ENCODE results near the gene NBAS.

Gene NBAS

DNA sequence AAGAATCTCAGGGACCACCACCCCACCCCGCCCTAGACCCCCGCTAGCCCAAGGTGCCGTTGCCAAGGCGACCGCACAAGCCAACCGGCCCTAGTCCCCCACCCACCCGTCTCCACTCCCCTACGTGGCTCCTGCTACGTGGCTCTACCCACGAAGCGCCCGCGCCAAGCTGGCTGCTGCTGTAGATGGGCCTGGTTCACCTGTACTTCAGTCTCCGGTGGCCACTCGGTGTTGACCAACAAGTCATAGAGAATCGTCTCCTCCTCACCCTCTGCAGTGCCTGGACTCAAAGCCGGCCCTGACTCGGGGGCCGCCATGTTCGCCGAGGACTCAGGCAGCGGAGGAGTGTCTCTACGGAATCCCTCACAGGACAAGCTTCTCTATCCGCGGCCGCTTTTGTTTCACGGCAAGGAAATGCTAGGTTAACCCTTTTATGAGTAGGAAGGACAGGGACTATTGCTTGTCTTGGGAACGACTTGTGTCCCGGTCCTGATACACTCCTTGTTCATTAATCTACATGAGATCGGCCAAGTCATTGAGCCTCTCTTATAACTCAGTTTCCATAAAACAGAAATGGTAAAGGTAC, at the start of gene NBAS:
Gene NBAS (minus strand): TSS at position 347 of the 586 bp plus-strand sequence. CDS start 30 bp downstream, at position 317.
- DNase-seq: peak; percentile 100

DNA sequence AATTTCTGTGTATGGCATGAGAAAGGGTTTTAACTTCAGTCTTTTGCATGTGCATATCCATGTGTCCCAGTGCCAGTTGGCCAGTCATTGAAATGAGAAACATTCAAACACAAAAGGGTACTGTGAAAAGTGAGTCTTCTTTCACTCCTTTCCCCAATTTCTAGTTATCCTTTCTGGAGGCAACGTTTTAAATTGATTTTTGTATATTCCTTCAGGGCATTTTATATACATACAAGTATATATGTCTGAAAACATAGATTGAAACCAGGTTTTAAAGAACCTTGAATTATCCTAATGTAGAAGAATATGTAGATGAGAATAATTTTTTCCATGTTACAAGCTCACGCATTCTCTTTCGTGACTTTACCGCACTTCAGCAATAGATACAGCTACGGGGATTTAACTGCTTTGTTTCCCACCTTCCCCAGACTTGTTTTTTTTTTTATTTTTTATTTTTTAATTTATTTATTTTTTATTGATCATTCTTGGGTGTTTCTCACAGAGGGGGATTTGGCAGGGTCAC, 49.4 kb upstream of the NBAS start:
- no peak for DNase-seq

DNA sequence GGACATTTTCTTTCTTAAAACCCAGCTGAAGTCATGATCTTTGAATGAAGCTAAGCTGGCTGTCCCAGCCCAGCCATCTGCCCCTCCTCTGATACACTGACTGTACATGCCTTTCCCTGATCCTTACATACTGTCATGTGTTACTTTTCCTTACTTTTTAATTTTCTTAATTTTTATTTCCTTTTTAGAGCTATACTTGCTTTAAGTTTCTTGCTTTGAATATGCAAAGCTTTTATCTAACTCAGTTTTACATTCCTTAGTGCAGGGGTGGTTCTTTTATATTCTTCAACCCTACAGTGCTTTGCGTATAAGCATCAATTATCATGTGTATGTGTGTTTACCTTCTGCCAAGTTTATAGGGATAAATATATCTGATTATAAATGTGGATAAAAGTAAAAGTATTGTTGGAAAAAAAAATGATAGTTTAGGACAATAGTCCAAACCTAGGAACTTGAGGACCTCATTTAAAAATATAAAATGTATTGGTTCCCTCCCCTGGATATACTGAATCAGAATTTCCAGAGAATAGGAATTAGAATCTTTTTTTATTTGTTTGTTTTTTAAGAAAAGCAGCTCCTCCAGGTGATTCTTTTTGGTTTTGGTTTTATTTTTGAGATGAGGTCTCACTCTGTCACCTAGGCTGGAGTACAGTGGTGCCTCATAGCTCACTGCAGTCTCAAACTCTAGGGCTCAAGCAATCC, 48.4 kb upstream of the NBAS start:
- no peak for DNase-seq

DNA sequence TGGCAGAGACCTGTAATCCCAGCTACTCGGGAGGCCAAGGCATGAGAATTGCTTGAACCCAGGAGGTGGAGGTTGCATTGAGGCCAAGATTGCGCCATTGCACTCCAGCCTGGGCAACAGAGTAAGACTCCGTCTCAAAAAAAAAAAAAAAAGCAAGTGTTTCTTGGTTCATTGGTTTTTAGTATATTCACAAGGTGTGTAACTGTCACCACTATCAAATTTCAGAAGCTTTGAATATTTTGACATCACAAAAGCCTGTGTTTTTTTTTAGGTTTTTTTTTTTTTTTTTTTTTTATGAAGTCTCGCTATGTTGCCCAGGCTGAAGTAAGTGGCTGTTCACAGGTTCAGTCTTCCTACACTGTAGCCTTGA, 47.2 kb upstream of the NBAS start:
- peak; percentile 99 to 100 for DNase-seq

DNA sequence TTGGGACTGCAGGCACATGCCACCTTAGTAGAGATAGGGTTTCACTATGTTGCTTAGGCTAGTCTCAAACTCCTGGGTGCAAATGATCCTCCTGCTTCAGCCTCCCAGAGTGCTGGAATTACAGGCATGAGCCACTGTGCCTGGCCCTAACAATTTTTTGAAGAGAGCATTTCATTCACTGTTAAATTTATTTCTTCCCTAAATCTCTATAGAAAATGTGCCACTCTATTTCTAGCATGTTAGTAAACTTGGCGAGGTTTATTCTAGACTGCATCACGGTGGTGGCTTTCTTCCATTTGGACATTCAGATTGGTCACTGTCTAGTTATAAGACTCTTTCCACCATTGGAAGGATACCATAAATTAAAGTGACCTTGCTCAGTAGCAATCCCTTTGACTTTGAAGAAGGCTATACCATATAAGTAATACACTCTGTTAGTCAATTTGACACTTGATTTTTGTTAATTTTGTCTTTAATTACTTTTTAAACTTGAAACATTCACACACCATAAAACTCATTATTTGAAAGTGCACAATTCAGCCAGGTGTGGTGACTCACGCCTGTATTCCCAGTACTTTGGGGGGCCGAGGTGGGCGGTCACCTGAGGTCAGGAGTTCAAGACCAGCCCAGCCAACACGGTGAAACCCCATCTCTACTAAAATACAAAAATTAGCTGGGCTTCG, 46.7 kb upstream of the NBAS start:
- DNase-seq: no peak

DNA sequence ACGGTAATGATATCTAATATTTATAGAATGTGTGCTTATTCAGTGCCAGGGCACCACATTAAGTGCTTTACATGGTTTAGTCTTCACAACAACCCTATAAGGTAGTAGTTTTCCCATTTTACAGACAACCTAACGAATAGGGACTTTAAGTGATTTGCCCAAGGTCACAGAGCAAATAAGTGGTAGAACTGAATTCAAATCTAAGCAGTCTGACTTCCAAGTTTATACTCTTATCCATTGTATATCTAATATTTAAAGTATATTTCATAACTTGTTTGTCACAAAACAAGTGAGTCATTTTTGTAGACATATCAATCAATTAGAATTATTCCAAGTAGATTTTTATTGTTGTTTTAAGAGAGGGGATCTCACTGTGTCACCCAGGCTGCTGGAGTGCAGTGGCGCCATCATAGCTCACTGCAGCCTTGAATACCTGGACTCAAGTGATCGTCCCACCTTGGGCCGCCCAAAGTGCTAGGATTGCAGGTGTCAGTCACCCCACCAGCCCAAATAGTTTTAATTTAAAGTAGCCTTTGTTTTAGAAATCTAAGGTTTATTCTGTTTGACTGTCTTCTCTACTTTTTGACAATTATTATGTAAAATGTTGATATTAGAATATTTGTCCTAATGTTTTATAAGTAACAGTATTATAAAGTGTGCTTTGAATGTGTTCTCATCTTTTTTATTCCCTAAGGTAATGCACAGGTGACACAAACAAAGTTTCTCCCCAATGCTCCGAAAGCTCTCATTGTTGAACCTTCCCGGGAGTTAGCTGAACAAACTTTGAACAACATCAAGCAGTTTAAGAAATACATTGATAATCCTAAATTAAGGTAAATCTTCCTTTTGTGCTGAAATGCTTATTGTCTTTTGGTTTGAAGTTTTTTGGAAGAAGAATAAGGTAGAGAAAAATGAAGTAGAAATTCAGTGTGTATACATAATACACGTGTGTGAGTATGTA, 45.6 kb upstream of the NBAS start:
- no peak for DNase-seq

DNA sequence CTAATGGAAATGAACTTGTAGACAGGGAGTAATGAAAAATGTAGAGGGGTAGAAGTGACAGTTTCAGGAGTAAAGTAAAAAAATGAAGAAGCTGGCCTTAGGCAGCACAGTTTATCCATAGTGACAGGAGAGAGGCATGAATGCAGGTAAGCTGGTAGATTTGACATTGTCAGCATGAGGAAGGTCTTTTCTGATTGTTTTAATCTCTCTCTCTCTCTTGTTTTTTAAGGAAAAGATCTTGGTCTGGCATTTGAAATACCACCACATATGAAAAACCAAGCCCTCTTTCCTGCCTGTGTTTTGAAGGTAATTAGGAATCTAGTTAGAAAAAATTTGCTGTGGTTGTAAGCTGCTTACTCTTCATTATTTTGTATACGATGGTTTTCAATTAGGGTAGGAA, 44.6 kb upstream of the NBAS start:
- no peak for DNase-seq

DNA sequence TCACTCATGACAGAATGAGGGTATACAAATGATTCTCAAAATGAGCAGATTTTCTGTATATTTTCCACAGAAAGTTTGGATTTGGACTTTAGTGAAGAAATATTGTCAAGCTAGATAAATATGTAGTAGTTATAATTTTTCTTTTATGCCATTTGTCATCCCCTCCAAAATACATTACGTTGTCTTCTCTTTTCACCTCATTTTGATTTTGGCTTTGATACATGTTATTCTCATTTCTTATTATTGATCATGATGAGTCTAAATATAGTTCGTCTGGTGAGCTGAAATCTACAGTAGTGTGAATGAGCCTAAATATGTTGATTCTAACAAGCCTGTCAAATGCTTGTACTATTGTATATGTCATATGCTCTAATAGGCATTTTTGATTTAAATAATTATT, 42.8 kb upstream of the NBAS start:
- no peak for DNase-seq

DNA sequence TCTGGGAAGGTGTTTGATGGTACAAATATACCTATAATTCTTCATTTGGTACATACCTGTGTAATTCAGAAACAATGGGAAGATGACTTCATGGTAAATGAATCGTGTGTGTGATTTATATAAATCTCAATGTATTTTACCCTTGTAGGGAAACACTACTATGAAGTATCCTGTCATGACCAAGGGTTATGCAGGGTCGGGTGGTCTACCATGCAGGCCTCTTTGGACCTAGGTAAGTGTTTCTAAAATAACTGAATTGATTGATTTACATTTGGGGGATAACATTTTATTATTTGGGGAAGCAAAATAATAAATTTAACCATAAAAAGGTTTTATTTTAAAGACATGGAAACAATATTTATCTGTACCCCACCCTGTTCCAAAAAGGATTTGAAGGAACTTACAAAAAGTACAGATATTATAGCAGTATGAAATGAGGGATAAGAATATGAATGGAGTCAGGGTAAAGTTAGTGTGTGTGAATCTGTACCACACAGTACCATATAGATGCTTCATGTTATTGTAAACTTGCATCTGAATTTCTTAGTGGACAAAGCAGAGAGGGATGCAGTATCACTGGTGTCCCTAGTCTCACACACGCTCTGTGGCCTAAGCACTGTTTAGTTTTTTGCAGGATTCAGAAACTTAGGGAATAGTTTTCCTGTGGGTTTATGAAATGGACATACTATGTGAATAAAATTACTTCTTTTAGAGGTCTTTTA, 42.1 kb upstream of the NBAS start:
- DNase-seq: no peak

DNA sequence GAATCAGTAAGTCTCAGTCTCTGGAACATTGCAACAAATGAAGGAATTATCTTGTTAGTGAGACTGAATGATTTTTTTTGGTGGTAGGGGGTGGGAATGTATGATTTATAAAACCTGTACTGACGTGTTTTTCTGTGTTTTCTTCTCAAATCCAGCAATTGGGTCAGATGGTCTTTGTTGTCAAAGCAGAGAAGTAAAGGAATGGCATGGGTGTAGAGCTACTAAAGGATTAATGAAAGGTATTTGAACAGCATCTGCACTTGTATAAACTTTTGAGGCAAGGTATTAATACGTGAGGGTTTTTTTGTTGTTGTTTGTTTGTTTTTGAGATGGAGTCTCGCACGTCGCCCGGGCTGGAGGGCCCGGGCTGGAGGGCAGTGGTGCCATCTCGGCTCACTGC, 41.3 kb upstream of the NBAS start:
- no peak for DNase-seq

DNA sequence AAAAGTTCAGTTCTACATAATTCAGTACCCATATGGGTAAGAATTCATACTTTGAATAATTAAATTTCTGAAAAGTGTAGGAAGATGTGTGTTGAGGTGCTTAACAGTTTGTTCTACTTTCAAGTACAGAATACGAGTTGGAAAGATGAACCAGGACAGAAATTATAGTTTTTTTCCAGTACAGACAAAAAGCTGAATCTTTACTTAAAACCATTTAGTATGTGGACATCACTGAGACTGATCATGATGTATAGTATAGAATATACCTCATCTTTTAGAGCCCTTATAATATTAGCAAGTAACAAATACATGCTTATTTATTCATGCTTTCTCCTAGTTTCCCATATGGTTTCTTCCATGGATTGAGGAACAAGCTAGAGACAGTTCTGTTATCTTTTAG, 40.5 kb upstream of the NBAS start:
- no peak for DNase-seq

DNA sequence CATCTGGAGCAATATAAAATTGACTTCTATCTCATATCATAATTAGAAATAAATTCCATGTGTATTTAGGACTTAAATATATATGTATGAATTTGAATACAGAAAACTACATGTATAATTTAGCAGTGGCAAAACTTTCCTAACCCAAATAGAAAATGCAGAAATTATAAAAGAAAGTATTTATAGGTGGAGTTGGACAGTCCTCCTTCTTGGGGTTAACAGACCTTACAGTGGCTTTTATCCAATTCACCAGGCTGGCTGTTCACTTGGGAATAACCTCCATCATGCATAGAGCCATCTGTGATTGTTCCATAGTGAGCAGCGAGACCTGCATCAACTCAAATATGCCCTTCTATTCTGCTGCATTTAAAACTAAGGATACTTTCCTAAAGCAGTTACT, 38.9 kb upstream of the NBAS start:
- DNase-seq: no peak

DNA sequence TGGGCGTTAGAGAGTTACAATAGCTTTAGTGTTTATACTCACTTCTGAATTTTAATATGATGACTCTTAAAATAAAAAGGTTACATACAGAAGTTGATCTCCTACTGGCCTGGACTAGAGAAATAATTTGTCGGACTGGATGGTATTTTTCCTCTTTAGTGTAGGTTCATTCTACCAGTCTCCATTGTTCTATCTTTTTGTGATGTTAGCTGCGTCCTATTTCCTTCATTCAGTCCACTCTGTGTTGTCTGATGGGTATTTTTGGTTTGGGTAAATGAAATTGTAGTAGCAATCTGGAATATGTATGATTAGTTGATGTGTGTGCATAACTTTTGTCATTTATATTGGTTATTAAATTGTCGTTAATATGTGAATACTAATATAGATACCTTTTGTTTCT, 35.8 kb upstream of the NBAS start:
- no peak for DNase-seq

DNA sequence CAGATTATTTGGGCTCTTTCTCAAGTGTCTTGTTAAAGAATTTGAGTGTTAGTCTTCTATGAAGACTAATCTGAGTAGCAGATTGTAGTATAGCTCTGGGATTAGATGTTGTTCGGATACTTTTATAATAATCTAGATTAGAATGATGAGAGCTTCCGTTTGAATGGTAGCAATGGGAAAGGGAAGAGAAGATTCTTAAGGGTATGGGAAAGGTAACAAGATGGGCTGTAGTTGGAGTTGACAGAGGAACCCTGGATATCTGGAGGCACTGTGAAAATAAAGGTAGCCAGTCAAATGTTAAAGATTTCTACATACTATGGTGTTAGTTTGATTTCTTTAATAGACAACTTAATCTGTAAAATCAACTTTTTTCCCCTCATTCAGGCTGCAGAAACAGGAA, 35.2 kb upstream of the NBAS start:
- no peak for DNase-seq

DNA sequence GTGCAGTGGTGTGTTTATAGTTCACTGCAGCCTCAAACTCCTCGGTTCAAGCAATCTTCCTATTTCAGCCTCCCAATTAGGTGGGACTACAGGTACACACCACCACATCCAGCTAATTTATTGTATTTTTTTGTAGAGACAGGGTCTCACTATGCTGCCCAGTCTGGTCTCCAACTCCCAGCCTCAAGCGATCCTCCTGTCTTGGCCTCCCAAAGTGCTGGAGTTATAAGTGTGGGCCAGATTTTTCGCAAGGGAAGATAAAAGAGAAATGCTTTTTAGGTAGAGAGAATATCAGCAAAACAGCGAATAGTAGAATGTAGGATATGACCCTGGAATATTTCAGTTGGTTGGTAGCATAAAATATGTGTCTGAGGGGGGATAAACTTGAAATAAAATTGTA, 34.8 kb upstream of the NBAS start:
- no peak for DNase-seq

DNA sequence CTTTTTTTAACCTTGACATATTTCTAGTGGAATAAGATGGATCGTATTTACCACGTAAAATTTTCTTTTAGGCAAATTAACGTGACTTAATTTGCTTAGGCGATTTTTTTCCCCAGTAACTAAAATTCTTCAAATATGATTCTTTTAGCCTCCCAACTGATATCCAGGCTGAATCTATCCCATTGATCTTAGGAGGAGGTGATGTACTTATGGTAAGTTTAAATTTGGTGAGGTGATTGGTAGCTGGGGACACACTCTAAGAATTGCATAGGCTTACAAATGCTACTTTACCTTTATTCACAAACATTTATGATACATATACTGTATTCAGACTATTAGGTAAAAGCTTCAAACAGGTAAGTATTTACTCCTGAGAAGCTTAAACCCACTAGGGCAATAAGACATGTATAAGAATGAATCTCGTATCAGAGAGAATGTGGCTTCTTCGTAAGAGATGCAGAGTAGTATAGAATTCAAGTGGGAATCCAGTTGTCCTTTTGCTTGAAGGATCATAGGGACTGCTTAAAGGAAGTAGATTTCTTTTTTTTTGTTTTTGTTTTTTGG, 34.3 kb upstream of the NBAS start:
- DNase-seq: no peak

DNA sequence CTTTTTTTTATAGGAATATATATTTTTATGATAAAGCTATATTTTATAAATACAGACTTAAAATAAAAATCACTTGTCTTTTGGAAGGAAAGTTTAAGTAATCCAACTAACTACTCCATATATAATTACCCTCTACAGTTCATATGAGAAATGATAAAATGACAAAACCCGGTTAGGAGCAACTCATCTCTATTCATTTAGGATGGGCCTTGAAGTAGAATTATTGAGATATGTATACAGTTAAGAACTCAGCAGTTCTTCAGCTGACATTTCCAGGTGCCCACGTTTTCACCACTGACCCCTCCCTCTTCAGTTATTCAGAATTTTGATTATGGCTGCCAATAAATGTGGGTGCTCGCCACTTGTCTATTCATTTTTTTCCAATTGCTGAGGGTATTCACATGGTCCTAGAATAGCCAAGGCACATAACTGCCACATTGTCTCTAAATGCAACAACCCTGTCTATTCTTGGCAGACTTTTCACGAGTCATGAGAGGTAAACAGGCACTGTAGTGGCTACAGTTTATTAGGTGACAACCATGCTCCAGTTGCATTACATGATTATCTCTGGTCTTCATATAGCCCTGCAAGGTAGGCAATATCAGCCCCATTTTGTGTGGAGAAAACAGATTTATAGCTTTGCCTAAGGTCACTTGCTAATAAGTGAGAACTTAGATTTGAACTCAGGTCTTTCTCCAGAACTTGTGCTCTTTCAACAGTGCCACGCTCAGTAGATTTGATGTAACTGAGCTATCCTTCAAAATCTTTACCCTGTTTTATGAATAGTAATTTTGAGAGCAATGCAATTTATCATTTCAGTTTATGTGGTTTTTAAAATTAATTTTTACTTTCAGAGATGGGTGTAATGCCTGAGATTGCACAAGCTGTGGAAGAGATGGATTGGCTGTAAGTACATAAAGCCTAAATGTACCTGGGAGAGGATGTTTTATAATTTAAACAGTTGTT, 33.4 kb upstream of the NBAS start:
- no peak for DNase-seq

DNA sequence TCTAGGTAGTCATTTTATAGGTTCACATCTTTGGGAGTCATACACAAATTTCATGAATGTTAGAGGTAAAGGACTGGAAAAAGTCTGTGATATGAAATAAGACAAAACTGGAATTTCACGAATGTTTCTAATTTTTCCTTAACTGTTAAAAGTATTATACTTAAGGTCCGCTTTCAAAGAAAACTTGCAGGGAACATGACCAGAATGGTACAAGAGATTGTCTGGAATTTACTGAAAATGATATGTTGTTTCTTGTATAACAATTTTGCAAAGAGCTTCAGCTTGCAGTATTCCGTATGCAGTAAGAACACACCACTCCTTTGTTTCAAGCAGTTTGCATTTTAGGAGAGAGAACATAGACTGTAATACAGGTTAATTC, 32.2 kb upstream of the NBAS start:
- DNase-seq: no peak

DNA sequence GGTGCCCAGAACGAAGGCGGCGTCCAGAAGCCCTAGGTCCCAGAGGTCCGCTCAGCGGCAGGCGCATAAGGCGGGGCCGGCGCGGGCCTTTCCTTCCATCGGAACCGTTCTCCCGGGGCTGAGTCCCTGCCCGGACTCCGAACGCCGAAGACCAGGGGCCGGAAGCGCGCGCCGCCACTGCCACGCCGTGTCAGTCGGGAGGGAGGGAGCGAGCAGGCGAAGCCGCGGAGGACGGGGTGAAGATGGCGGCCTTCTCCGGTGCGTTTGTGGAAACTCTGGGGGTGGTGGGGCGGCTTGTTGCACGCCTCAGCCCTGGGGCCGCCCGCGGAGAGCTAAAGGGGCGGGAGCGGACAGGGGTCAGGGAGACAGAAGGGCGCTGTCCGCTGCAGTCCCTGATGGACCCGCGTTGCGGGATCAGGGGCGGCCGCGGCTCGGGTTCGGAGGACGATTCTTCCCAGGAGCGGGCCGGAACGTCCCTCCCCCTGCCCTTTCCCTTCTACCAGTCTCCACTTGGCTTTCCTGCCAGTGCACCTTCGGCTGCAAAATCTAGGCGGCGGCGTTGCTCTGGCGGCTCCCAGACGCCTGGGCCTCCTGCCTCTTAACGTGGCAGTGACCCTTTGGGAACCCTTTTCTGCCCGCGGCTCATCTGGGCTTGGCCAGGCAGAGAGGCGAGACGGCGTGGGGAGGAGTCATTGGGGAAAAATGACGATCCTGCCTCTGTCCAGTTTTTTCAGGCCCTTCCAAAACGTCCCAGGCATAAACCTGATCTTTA, 30.7 kb upstream of the NBAS start, which contains the start of gene DDX1:
Gene DDX1 (plus strand): TSS at position 177 of the 772 bp plus-strand sequence. CDS start 66 bp downstream, at position 243.
- DNase-seq: peak; percentile 100

DNA sequence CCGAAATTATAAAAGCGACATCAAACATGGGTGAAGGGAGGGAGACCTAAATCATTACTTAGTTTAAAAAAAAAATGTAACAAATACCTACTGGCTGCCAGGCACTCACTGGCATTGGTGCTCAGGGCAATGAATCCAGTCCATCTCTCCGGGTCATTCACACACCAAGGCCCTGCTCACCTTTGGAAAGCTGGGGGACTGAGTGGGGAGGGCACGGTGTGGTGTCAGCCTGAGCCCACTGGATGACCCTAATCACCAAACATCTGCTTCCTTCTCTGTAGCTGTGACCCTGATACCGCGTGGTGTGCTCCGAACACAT, 30.2 kb upstream of the NBAS start:
- no peak for DNase-seq
